Ascending aorta (tissue), 2 donors: ENCODE measurements around the gene HSP90AB1. TPM values are rescaled to one million over a fixed set of nuclear protein-coding genes. Genes with fewer than 3 reads are reported as not detected.
A peak's percentile ranks its signal among the peaks of the same experiment; 100 is the strongest.

ENCODE experiments used
- DNase-seq, 2 donors: peaks; one replicate each; pipeline ENCODE4 v3.0.0-alpha.2; 2019; ENCODE audit warnings: low spot score in 2 of 2
- H3K27ac ChIP-seq, 2 donors: fragments of 200-600 bp; sonication (generic); one replicate each; pipeline ENCODE4 v1.5.1; 2016 to 2017; ENCODE audit warnings: mild to moderate bottlenecking in 1 of 2
- H3K27me3 ChIP-seq: fragments of 200-600 bp; sonication (generic); one replicate; pipeline ENCODE4 v1.5.1; 2017
- H3K36me3 ChIP-seq, 2 donors: fragments of 200-600 bp; sonication (generic); one replicate each; pipeline ENCODE4 v1.5.1; 2016
- H3K4me1 ChIP-seq, 2 donors: fragments of 200-600 bp; sonication (generic); one replicate each; pipeline ENCODE4 v1.5.1; 2016 to 2017; ENCODE audit warnings: mild to moderate bottlenecking in 1 of 2
- H3K4me3 ChIP-seq, 2 donors: fragments of 200-600 bp; sonication (generic); one replicate each; pipeline ENCODE4 v1.5.1; 2016 to 2017; ENCODE audit warnings: mild to moderate bottlenecking in 1 of 2
- H3K9me3 ChIP-seq, 2 donors: fragments of 200-600 bp; sonication (generic); one replicate each; pipeline ENCODE4 v1.5.1; 2016
- CTCF ChIP-seq, 3 experiments: fragments of 200-600 bp in 2 of 3; fragments of 450-650 bp in 1 of 3; sonication (generic) in 2 of 3; IDR thresholded peaks; one replicate each; pipeline ENCODE4 v1.5.1; 2016 to 2019; ENCODE audit warnings: antibody characterized with exemption in 3 of 3, mild to moderate bottlenecking in 1 of 3, moderate library complexity in 1 of 3
- intact Hi-C: fragments of 100-400 bp; cut with DNase I; formaldehyde crosslinking; loops from one replicate; pipeline ENCODE4 v1.15.1; 2023
- total RNA-seq: library from RNA; depleted of rRNA; stranded (reverse); fragments of >200 nt; gene quantifications from one replicate; pipeline ENCODE4 v1.1.0, GENCODE V29; 2016

The HSP90AB1 gene
- total RNA-seq, 1 donor from 2014 or later: 354 TPM

- Histone ChIP-seq H3K27ac (no peak overlapping the region), H3K4me3 (no peak overlapping the region), H3K27me3 (no peaks in the 10 kb centered on the region), H3K4me1 (peaks cover 6 to 23% of the 10 kb centered on the region in 2 donors), H3K9me3 (no peaks in the 10 kb centered on the region), H3K36me3 (no peaks in the 10 kb centered on the region)
- DNase-seq: no peak
- intact Hi-C loops: no loop called here
- TF ChIP-seq CTCF (IDR thresholded peaks at IDR 0.05): no peak
These were observed 32.6 kb upstream of the HSP90AB1 start for GRCh38 chr6:44214307-44214706.

DNA sequence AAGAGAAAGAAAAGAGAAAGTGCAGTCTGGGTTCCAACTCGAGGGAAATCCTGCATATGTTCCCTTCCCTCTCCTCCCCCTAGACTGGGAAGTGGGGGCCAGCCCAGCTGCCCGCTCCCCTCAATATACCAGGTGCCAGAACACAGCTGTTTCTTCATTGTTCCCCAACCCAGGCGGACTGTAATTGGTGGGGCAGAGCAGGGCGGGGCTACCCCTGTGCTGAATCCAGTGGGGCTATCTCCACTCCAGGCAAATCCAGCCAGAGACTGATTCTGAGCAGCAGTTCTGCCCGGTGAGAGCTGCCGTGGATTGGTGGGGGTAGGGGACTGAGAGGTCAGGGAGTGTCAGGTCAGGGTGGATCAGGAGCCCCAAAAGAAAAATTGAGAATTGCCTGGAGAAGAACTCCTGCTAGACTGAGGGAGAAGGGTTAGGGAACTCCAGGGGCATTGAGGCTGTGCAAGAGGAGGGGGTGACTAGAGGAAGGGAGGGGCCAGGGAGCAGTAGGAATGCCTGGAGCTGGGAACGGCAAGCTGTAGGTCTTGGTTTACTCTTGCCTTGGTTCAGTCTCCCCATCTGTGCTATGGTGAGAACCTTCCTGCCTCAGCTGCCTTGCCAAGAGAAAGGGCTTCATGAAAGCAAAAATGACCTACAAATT lies 30.1 kb upstream of the HSP90AB1 start, which contains the start of gene MYMX:
TSS of gene MYMX (plus strand) at position 250 of the 655 bp plus-strand sequence. CDS start 546 bp downstream, outside the sequence.
- TF ChIP-seq CTCF (IDR thresholded peaks at IDR 0.05): no peak
- H3K27me3 ChIP-seq: no peaks in the 10 kb centered on the region
- H3K36me3 ChIP-seq: no peaks in the 10 kb centered on the region
- H3K9me3 ChIP-seq: no peaks in the 10 kb centered on the region
- intact Hi-C loops: no loop called here
- peaks cover 14 to 40% of the 10 kb centered on the region in 2 donors for H3K4me1 ChIP-seq
- H3K27ac ChIP-seq: peak within 1 kb of the TSS; percentile 95 to 99
- DNase-seq: peak in 1 of 2 donors; percentile 62
- H3K4me3 ChIP-seq: peak within 1 kb of the TSS in 1 of 2 donors; percentile 33

DNA sequence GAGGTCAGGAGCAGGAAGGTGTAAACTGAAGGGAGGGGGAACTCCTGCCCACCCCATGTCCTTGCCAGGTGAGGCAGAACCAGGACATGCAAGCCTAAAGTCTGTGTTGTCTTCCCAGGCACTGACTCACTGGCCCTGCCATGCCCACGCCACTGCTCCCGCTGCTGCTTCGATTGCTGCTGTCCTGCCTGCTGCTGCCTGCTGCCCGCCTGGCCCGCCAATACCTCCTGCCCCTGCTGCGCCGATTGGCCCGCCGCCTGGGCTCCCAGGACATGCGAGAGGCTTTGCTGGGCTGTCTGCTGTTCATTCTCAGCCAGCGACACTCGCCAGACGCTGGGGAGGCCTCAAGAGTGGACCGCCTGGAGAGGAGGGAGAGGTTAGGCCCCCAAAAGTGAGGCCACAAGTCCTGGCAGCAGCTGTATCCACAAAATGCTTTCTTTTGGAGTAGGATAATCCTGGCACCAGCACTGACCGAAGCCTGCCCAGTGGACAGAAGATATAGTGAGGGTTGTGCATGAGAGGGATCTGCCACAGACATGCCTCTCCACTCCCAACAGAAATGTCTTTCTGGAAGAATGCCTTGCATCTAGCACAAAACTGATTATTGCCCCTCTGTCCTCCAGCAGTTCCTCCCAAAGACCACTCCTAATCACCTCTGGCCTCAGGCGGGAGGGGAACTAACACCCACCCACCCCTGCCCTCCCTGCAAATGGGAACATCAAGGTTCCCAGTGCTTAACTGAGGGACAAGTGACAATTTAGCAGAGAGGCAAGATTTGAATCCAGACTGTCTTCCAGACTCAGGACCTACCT lies 29.4 kb upstream of the HSP90AB1 start:
- TF ChIP-seq CTCF (IDR thresholded peaks at IDR 0.05): no peak
- peak; percentile 46 to 87 for DNase-seq
- peak overlapping the region in 1 of 2 donors; percentile 33 for H3K4me3 ChIP-seq
- intact Hi-C loops: loop anchor here (2.0 kb wide), 1 partner anchor 17 kb away; no protein-coding TSS in a partner anchor
- H3K9me3 ChIP-seq: no peaks in the 10 kb centered on the region
- H3K4me1 ChIP-seq: peaks cover 16 to 44% of the 10 kb centered on the region in 2 donors
- H3K27ac ChIP-seq: peak overlapping the region; percentile 95 to 99
- no peaks in the 10 kb centered on the region for H3K27me3 ChIP-seq
- H3K36me3 ChIP-seq: no peaks in the 10 kb centered on the region

GRCh38 chr6:44219053-44219814 lies 27.7 kb upstream of the HSP90AB1 start:
- peak overlapping the region; percentile 69 to 90 for H3K4me3 ChIP-seq
- peak; percentile 56 to 94 for DNase-seq
- H3K27ac ChIP-seq: peak overlapping the region; percentile 95 to 99
- no peaks in the 10 kb centered on the region for H3K27me3 ChIP-seq
- TF ChIP-seq CTCF (IDR thresholded peaks at IDR 0.05): no peak
- H3K9me3 ChIP-seq: no peaks in the 10 kb centered on the region
- H3K36me3 ChIP-seq: no peaks in the 10 kb centered on the region
- H3K4me1 ChIP-seq: peaks cover 24 to 48% of the 10 kb centered on the region in 2 donors
- intact Hi-C loops: loop anchor here (2.0 kb wide), 1 partner anchor 18 kb away; no protein-coding TSS in a partner anchor
